Measurements from ENCODE around the gene NELFB.

NELFB gene

DNA sequence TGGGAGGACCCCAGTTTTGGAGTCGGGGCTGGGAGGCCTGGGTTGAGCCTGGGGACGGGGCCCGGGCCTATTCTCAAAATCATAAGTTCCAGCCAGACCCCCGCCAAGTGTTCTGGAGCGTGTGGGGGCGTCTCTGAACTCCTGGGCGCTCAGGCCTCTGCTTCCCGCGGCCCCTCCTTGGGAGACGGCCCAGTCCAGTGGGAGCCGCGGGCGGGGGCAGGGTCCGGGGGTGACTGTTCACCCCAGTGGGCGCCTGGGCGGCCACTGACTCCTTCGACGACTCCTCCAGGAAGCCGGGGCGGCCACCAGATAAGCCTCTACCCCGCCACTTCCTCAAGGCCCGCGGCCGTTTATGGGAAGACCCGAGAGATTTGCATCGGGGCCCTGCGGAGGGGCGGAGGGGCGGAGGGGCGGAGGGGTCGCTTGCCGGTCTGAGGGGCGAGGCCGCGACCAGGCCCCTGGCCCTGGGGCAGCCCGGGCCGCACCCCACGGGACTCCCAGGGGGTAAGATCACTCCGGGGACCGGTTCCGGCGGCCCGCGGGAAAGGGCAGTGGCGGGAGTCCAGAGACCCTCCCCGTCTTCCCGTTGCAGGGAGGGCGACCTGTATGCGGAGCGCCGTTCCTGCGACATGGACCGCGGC lies 23.1 kb downstream of the NELFB start:
- peak; percentile 52 to 55 for DNase-seq
- no peak for TF ChIP-seq GATA1 (IDR thresholded peaks at IDR 0.05; ENCODE audit: low read depth, low read length)
- no peak for TF ChIP-seq POLR2A (IDR thresholded peaks at IDR 0.05; ENCODE audit: low read length)

DNA sequence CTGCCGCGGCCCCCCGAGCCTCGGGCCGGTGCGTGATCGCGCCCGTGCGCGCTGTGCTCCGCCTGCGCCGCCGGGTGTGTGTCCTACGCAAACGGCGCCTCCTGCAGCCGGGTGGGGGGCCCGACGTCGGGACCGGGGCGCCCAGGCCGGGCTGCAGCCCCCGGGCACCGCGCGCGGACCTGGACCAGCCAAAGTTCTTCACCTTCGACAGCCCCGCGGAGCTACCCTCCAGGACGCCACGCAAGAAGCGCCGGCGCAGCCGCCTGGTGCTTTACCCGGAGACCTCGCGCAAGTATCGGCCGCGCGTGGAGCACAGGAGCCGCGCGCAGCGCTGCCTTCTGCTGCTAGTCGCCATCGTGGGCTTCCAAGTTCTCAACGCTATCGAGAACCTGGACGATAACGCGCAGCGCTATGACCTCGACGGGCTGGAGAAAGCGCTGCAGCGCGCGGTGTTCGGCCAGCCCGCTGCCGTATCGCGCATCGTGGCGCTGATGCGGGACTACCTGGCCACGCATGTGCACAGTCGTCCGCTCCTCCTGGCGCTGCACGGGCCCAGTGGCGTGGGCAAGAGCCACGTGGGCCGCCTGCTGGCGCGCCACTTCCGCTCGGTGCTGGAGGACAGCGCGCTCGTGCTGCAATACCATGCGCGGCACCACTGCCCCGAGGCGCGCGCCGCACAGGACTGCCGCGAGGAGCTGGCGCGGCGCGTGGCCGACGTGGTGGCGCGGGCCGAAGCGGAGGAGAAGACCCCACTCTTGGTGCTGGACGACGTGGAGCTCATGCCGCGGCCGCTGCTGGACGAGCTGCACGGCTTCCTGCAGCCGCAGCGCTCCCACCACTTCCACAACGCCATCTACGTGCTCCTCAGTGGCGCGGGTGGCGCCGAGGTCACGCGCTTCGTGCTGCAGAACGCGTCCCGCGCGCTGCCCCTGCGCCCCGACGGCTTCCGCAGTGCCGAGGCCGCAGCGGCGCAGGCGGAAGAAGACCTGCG lies 23.9 kb downstream of the NELFB start:
- peak in 1 of 2 experiments; percentile 50 for DNase-seq

DNA sequence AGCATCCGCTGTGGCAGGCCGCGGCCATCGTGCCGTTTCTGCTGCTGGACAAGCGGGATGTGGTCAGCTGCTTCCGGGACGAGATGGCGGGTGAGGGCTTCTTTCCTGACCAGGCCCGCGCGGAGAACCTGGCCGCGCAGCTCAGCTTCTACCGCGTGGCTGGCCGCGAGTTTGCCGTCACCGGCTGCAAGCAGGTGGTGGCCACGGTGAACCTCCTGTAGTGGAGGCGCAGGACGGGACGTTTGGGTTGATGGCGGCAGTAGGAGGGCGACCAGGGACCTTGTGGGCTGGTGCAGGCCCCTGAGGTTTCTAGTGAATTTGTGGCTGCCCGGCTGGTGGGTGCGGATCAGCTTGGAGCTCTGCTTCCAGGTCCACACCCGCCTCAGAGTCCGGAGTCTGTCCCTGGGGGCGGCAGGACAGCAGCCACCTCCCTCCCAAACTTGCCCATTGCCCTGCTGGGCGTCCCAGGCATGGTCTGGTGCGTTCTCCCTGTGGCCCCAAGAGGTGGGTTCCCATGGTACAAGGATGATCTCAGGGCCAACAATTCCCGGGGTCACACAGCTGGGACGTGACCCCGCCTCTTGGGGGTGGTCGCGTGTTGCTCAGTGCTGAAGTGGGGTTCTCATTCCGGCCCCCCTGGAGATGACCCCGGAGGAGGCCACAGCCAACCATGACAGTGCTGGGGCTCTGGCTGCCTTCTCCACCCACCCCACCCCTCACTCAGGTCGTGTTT lies 24.8 kb downstream of the NELFB start:
- TF ChIP-seq GATA1 (IDR thresholded peaks at IDR 0.05; ENCODE audit: low read depth, low read length) (no peak), POLR2A (IDR thresholded peaks at IDR 0.05; ENCODE audit: low read length) (no peak)

More for the DNA sequence above, 23.9 kb downstream of the NELFB start:
- TF ChIP-seq GATA1 (IDR thresholded peaks at IDR 0.05; ENCODE audit: low read depth, low read length) (no peak), POLR2A (IDR thresholded peaks at IDR 0.05; ENCODE audit: low read length) (no peak)

DNA sequence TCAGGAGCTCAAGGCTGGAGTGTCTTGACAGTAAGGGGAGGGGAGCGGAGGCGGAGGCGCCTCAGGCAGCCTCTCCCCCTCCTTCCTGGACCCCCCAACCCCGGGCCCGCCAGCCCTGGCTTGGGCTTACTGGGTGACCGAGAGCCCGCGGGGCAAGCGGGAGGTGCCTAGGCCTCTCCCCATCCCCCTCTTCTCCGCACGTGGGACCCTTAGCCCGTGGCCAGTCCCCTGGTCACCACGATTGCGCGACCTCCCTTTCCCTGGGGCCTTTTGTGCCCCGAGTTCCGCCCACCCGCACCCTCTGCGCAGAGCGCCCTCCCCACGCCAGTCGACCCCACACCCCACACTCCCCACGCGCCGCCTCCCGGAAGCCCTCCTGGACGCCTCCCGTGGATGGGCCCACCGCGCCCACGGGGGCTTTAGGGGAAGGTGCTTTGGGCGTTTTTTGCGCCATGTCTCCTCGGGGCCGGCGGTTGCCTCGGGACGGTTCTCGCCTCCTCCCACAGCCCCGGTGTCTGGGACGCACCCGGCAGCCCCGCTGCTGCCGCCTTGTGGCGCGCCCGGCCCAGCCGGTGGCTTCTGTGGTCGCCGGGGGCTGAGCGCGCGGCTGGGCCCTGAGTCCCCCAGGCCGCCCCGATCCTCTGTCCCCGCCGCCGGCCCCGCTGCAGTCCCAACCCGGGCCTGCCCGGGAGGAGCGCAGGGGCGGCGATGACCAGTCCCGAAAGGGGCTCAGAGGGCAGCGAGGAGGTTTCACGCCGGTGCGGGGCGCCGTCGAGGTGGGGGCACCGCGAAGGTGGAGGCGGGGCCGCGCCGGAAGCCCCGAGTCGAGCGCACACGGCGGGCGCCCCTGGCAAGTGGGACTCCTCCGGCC lies 25.6 kb downstream of the NELFB start:
- DNase-seq, result peak; percentile 41 to 42
- no peak for TF ChIP-seq POLR2A (IDR thresholded peaks at IDR 0.05; ENCODE audit: low read length)
- TF ChIP-seq GATA1 (IDR thresholded peaks at IDR 0.05; ENCODE audit: low read depth, low read length), result no peak

More for the DNA sequence above, 24.8 kb downstream of the NELFB start:
- DNase-seq, result no peak

DNA sequence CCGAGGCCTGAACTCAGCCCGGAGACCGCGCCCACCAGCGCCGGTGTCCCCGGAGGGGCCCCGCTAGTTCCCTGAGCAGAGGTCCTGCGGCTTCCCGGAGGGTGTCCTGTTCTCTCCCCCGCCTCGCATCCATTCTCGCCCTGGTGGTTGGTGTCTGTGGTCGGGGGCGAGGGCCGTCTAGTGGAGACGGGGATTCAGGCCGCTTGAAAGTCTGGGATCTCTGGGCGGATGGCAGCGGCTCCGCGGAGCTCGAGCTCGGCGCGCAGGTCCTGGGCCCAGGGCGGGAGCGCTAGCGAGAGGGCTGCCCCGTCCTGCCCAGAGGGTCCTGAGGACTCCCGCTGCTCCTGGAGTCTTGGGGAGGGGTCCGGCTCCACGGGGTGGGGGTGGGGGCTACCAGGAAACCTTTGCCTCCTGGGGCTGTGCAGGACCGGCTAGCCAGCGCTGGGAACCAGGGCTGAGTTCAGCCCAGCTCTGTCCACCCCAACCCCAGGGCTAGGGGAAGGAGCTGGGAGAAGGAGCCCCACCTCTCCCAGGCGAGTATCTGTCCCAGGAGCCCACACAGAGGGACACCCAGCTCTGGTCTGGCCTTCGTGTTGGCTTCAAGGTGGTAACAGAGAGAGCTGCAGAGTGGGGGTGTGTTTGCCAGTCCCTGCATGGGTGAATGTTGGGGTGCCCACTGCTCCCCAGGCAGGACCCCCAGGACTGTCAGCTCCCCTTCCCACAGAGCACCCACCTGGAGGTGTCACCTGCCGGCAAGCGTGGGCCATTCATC lies 26.4 kb downstream of the NELFB start:
- no peak for TF ChIP-seq GATA1 (IDR thresholded peaks at IDR 0.05; ENCODE audit: low read depth, low read length)
- no peak for TF ChIP-seq POLR2A (IDR thresholded peaks at IDR 0.05; ENCODE audit: low read length)
- no peak for DNase-seq

DNA sequence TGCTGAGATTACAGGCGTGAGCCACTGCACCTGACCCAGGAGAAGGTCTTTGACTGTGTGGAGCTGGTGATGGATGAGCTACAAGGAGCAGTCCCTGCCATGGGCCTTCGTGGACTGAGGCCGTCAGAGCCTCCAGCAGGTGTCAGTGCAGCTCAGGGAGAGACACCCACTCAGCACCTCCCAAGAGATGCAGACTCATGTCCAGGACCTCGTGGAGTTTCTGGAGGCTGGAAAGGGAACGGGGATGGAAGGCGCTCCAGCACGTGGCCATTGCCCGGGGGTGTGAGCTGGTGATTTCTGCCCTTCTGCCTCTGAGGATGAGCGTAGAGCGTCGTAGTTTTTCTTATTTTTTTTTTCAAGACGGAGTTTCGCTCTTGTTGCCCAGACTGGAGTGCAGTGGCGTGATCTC lies 31.9 kb downstream of the NELFB start:
- peak; percentile 53 to 67 for DNase-seq
- TF ChIP-seq GATA1 (IDR thresholded peaks at IDR 0.05; ENCODE audit: low read depth, low read length), result no peak
- no peak for TF ChIP-seq POLR2A (IDR thresholded peaks at IDR 0.05; ENCODE audit: low read length)

DNA sequence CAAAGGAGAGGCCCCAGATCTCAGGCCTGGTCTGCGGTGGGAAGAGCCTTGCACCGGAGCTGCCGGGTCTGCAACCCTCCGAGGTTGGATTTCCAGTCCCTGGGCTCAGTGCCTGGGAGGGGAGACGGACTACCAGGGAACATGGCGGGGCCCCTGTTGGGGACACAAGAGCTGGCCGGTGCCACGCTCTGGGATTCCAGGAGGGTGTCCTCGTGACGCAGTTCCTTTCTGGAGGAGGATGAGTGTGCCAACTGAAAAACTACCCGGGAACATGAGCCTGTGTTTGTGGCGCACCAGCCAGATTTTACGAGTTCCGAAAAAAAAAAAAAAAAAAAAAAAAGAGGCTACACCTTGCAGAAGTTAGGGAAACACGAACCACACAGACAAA lies 38.0 kb downstream of the NELFB start:
- no peak for DNase-seq
- TF ChIP-seq GATA1 (IDR thresholded peaks at IDR 0.05; ENCODE audit: low read depth, low read length), result no peak
- TF ChIP-seq POLR2A (IDR thresholded peaks at IDR 0.05; ENCODE audit: low read length), result no peak

DNA sequence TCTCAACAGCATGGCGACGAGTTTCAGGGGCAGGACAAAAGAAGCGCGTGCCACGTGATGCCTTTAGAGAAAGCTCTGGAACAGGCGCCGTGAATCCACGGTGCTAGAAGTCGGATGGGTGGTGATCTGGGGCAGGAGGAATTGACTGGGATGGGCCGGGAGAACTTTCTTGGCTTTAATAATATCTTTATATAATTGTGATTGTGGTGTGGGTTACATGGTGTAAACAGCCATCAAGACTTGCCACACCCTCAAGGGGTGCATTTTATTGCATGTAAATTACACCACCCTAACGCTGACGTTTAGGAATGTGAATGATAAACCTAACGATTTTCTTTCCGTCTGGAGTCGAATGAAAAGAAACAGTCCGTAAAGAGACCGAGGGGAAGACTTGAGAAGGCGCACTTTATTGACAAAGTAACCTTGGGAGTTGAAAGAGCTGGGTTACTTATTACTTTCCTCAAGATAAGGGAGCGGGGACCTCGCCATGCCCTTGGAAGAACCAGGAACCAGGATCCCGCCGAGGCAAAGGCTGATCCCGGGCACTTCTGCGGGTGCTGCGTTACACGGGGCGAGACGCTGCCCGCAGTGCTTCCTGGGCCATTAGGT lies 38.5 kb downstream of the NELFB start:
- no peak for DNase-seq
- no peak for TF ChIP-seq POLR2A (IDR thresholded peaks at IDR 0.05; ENCODE audit: low read length)
- TF ChIP-seq GATA1 (IDR thresholded peaks at IDR 0.05; ENCODE audit: low read depth, low read length), result no peak

DNA sequence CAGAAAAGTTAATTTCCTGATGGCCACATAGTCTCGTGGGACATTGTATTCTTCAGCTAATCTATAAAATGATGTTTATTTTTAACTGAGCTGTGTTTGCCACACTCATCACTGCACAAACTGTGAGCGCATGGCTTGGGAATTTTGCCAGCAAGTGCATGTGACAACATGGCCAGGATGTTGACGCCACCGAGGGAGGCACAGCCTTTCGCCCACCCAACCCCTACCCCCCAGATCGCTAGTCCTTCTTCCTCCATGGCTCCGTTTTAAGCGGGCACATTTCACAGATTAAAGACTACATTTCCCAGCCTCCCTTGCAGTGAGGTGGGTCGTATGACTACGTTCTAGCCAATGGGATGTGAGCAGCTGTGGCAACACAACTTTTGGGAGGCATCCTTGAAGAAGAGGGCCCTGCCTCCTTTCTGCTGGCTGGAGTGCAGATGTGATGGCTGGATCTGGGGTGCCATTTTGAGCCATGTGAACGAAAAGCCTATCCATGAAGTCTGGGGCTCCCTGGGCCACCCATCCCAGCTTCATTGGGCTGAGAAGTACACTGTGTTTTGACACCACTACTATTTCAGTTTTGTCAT lies 39.1 kb downstream of the NELFB start:
- peak; percentile 40 to 57 for DNase-seq
- TF ChIP-seq GATA1 (IDR thresholded peaks at IDR 0.05; ENCODE audit: low read depth, low read length) (no peak), POLR2A (IDR thresholded peaks at IDR 0.05; ENCODE audit: low read length) (no peak)

DNA sequence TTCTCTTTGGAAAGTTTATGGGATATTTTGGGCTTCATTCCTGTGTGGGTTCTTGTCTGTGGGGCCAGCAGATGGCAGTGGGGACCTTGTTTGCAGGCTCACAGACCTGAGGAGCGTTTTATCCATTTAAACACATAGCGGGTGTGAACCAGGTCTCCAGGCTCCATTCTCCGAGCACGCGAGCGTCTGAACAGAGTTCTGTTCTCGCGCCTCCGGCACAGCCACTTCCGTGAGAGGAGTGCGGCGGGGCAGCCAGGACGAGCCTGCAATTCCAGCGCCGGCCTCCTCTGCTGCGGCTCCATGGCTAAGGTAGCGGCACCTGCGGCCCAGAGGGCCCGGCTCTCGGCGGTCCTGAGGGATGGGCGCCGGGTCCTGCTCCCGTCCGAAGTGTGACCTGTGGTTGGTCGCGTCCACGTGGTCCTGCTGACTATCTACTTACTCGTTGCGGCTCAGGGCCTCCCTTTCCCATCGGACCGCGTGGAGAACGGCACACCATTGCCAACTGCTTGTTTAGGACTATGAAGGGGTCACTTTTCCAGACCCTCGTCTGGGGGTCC lies 39.6 kb downstream of the NELFB start:
- peak; percentile 40 to 55 for DNase-seq
- no peak for TF ChIP-seq POLR2A (IDR thresholded peaks at IDR 0.05; ENCODE audit: low read length)

DNA sequence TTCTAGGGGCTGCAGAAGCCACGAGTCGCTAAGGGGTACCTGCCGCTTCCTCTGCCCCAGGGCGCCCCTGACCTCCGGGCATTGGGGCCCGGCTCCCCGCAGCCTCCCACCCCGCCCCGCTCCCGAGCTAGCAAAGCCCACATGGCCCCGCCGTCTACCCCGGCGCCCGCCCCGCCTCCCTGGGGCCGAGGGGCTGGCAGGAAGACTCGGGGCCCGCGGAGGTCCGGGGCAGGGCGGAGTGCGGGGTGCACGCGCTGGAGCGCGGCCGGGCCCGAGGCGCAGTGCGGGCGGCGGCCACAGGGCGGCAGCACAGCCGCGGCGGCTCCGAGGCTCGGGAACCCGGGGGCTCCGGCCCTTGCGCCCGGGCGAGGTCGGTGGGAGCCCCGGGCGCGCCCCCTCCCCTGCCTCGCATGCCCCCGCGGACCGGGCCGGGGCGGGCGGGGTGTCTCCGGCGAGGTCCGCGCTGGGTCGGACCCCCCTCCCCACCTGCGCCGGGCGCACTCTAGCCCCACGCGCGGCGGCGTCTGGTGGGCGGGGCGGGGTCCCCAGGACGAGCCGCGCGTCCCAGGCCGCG lies 40.2 kb downstream of the NELFB start:
- peak; percentile 55 to 61 for DNase-seq
- TF ChIP-seq GATA1 (IDR thresholded peaks at IDR 0.05; ENCODE audit: low read depth, low read length) (no peak), POLR2A (IDR thresholded peaks at IDR 0.05; ENCODE audit: low read length) (no peak)
